Measurements from ENCODE around the gene KRT13.
"Not testable (repeated sequence)": the region's sequence is repeated elsewhere in the genome, so short reads cannot be mapped to it uniquely, and the experiment has no call there.

KRT13 gene

GRCh38 chr17:41505007-41505808, at the start of gene KRT13:
KRT13 (minus strand) TSS chr17:41505612; CDS start chr17:41505550, 62 bp downstream.
- DNase-seq = no peak

GRCh38 chr17:41553987-41554680, 48.7 kb upstream of the KRT13 start:
- no peak for DNase-seq

GRCh38 chr17:41553176-41553575, 47.8 kb upstream of the KRT13 start:
- DNase-seq = no peak

- no peak for DNase-seq
These were observed 47.0 kb upstream of the KRT13 start for GRCh38 chr17:41552455-41552854.

GRCh38 chr17:41551365-41551764, 46.0 kb upstream of the KRT13 start:
- no peak for DNase-seq

GRCh38 chr17:41549596-41550039, 44.2 kb upstream of the KRT13 start:
- DNase-seq = no peak

- peak; percentile 78 for DNase-seq
These were observed 43.6 kb upstream of the KRT13 start for GRCh38 chr17:41548844-41549595.

GRCh38 chr17:41547921-41548843, 42.8 kb upstream of the KRT13 start:
- peak; percentile 51 for DNase-seq

GRCh38 chr17:41547378-41547841, 42.0 kb upstream of the KRT13 start:
- no peak for DNase-seq

GRCh38 chr17:41546819-41547218, 41.4 kb upstream of the KRT13 start:
- DNase-seq = no peak

- DNase-seq = no peak
These were observed 40.5 kb upstream of the KRT13 start for GRCh38 chr17:41545829-41546410.

- no peak for DNase-seq
These were observed 39.5 kb upstream of the KRT13 start for GRCh38 chr17:41544935-41545334.

GRCh38 chr17:41544491-41544892, 39.1 kb upstream of the KRT13 start:
- no peak for DNase-seq

- not testable (repeated sequence) for DNase-seq
These were observed 37.4 kb upstream of the KRT13 start for GRCh38 chr17:41542786-41543185.

- no peak for DNase-seq
These were observed 36.9 kb upstream of the KRT13 start for GRCh38 chr17:41542357-41542756.

GRCh38 chr17:41540921-41541625, 35.7 kb upstream of the KRT13 start:
- no peak for DNase-seq

- DNase-seq = no peak
These were observed 34.7 kb upstream of the KRT13 start for GRCh38 chr17:41539979-41540701.

GRCh38 chr17:41539071-41539492, 33.7 kb upstream of the KRT13 start:
- no peak for DNase-seq

GRCh38 chr17:41538565-41538991, 33.2 kb upstream of the KRT13 start:
- DNase-seq = no peak

GRCh38 chr17:41537990-41538389, 32.6 kb upstream of the KRT13 start:
- no peak for DNase-seq
